Stimulated activated CD4-positive, alpha-beta T cell treated with anti-CD3 and anti-CD28 coated beads, Interleukin-1b, Interleukin-23, amount 100 ng/mL, for 4 hours (primary cell): ENCODE measurements around the gene LTB4R.

Experiments used
- DNase-seq, 2 donors: peaks; one replicate each; pipeline ENCODE4 v3.0.0-alpha.2; 2020; ENCODE audit warnings: low read depth in 2 of 2

LTB4R gene

GRCh38 chr14:24310646-24311604 lies at the start of gene LTB4R:
Gene LTB4R, plus strand, starts transcription at chr14:24311502. Its CDS starts 4,150 bp downstream, at chr14:24315652.
- peak in 1 of 2 donors; percentile 53 for DNase-seq

GRCh38 chr14:24261969-24262327 lies 49.4 kb upstream of the LTB4R start:
- no peak for DNase-seq

GRCh38 chr14:24262821-24263733 lies 48.2 kb upstream of the LTB4R start, which contains the start of gene TGM1:
Gene TGM1, minus strand, starts transcription at chr14:24263177. Its CDS starts 825 bp downstream, at chr14:24262352.
- no peak for DNase-seq

- no peak for DNase-seq
Measured at GRCh38 chr14:24263848-24264247, 47.5 kb upstream of the LTB4R start.

GRCh38 chr14:24264298-24264697 lies 47.0 kb upstream of the LTB4R start:
- no peak for DNase-seq

GRCh38 chr14:24266344-24267244 lies 44.7 kb upstream of the LTB4R start:
- DNase-seq = no peak

- DNase-seq = no peak
Measured at GRCh38 chr14:24267516-24267915, 43.8 kb upstream of the LTB4R start.

GRCh38 chr14:24268225-24268624 lies 43.1 kb upstream of the LTB4R start:
- DNase-seq = no peak

GRCh38 chr14:24269368-24269767 lies 41.9 kb upstream of the LTB4R start:
- no peak for DNase-seq

- no peak for DNase-seq
Measured at GRCh38 chr14:24269910-24270536, 41.3 kb upstream of the LTB4R start.

- no peak for DNase-seq
Measured at GRCh38 chr14:24270537-24271133, 40.7 kb upstream of the LTB4R start.

- peak; percentile 80 to 86 for DNase-seq
Measured at GRCh38 chr14:24271134-24271833, 40.0 kb upstream of the LTB4R start, which contains the start of gene RABGGTA. Gene RABGGTA, minus strand, starts transcription at chr14:24271597. Its CDS starts 482 bp downstream, at chr14:24271115.

- DNase-seq = no peak
Measured at GRCh38 chr14:24271834-24272263, 39.5 kb upstream of the LTB4R start.

GRCh38 chr14:24272467-24272866 lies 38.8 kb upstream of the LTB4R start:
- no peak for DNase-seq

GRCh38 chr14:24273422-24273998 lies 37.8 kb upstream of the LTB4R start:
- no peak for DNase-seq

- peak; percentile 27 to 48 for DNase-seq
Measured at GRCh38 chr14:24274101-24274543, 37.2 kb upstream of the LTB4R start.

- no peak for DNase-seq
Measured at GRCh38 chr14:24277071-24277470, 34.2 kb upstream of the LTB4R start.

- DNase-seq = no peak
Measured at GRCh38 chr14:24277606-24278321, 33.5 kb upstream of the LTB4R start.
